Kidney (tissue), 14 donors: ENCODE measurements around the gene PRDM16. TPM values are rescaled to one million over a fixed set of nuclear protein-coding genes. Genes with fewer than 3 reads are reported as not detected.

Experiments used
- DNase-seq, 5 donors: peaks; one replicate each; pipeline ENCODE4 v3.0.0-alpha.2; 2013 to 2020
- FAIRE-seq: peaks from 2 replicates; lab custom pipeline; 2012; peaks lifted over from hg19 to GRCh38; lab: Jason Lieb, UNC
- H3K27ac ChIP-seq, 2 donors: one replicate each; pipeline ENCODE4 v1.7.0; 2013; ENCODE audit warnings: low read depth in 2 of 2, low read length in 2 of 2, inconsistent platforms in 1 of 2
- H3K27me3 ChIP-seq: one replicate; pipeline ENCODE4 v1.7.1; 2013; ENCODE audit warnings: low read length, inconsistent platforms; ENCODE audit not compliant: control insufficient read depth, insufficient read depth
- H3K36me3 ChIP-seq, 3 donors: one replicate each; pipeline versions ENCODE4 v1.7.0 to v1.7.1; 2013; ENCODE audit warnings: low read length in 3 of 3, control low read depth in 1 of 3, inconsistent platforms in 1 of 3; ENCODE audit not compliant: insufficient read depth in 3 of 3, control insufficient read depth in 2 of 3
- H3K4me1 ChIP-seq, 3 donors: one replicate each; pipeline versions ENCODE4 v1.7.0 to v1.7.1; 2013; ENCODE audit warnings: low read length in 3 of 3, inconsistent platforms in 1 of 3, low read depth in 1 of 3; ENCODE audit not compliant: control insufficient read depth in 2 of 3, insufficient read depth in 2 of 3
- H3K4me3 ChIP-seq, 3 donors: one replicate each; pipeline versions ENCODE4 v1.7.0 to v1.8.1; 2013; ENCODE audit warnings: low read length in 3 of 3, control low read depth in 1 of 3, inconsistent platforms in 1 of 3
- H3K9ac ChIP-seq, 3 donors: one replicate each; pipeline versions ENCODE4 v1.7.0 to v1.7.1; 2013; ENCODE audit warnings: low read length in 3 of 3, control low read depth in 1 of 3, inconsistent platforms in 1 of 3
- H3K9me3 ChIP-seq, 3 donors: one replicate each; pipeline versions ENCODE4 v1.7.0 to v1.7.1; 2013; ENCODE audit warnings: low read length in 3 of 3, control low read depth in 1 of 3, inconsistent platforms in 1 of 3; ENCODE audit not compliant: control insufficient read depth in 2 of 3, insufficient read depth in 1 of 3
- intact Hi-C: fragments of 100-400 bp; cut with DNase I; formaldehyde crosslinking; loops from one replicate; pipeline ENCODE4 v1.11.1; 2022
- polyA plus RNA-seq: library from polyadenylated mRNA; stranded (reverse); fragments of 350-450 nt; fragmentation: Illumina TruSeq; extraction: RNeasy Lipid Tissue Mini Kit (QIAGEN cat#74804); gene quantifications from one replicate; pipeline ENCODE4 v1.2.3, GENCODE V29; 2014; ENCODE audit warnings: low read depth, low replicate concordance; ENCODE audit not compliant: insufficient read depth
- total RNA-seq: library from RNA; stranded (reverse); fragmentation: NEBNext Ultra II Directional; extraction: Animal tissue kit (Norgen Biotek cat#: 25700); gene quantifications from one replicate; pipeline ENCODE4 v1.2.1, GENCODE V29; 2021
- TF ChIP-seq, protein P1 (sequence below): IDR thresholded peaks from 3 replicates; pipeline ENCODE4 v1.5.1; 2012; ENCODE audit warnings: mild to moderate bottlenecking, moderate library complexity, borderline replicate concordance; ENCODE audit not compliant: insufficient read depth; ENCODE audit errors: extremely low read depth
- donor health status: control.
- donor health status: control.
- donor health status: control.
- donor health status: control.
- donor health status: control.
- donor health status: DM: yes; HTN: yes; CAD: no.
- donor health status: Normal renal cell carcinoma (clear cell type).

Gene PRDM16
- total and polyA plus RNA-seq, 2 donors from 2014 or later = 3.0 to 21.9 TPM

DNA sequence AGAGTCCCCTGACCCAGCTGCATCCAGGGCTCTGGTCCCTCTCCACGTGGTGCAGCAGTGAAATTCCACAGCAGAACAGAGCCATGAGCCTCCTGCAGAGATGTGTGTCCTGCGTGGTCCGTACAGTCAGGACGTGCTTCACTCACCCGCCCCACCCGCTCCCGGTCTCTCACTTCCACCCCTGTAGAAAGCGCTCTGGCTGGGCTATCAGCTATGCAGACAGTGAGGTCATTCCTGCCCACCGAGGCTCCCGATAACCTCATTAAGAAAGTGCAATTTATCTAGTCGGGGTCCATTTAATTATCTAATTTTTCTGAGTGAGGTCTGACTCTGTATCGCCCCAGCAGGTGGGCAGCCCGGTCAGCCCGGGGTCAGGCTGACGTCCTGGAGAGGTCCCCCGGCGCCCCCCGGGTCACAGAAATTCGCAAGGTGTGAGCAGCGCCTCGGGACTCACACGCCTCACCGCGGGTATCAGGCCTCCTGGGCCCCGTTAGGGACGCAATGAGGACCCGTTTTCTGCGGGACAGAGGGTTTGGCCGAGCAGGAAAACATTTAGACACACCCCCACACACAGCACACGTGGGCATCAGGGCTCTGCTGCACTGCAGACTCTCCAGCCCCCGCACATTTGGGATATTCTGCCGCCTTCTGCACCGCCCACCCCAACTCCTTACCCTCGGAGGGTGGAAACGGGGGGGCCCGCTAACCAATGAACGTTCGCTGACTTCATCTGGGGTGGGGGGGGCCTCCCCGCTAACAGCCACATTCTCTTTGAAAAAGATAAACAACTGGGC is 76.7 kb downstream of the PRDM16 start:
- no peaks in the 10 kb centered on the region for H3K36me3 ChIP-seq
- H3K9me3 ChIP-seq = no peaks in the 10 kb centered on the region
- no peak overlapping the region for H3K27ac ChIP-seq
- H3K4me3 ChIP-seq = no peak overlapping the region
- H3K27me3 ChIP-seq = peaks cover 9% of the 10 kb centered on the region
- DNase-seq (no peak), FAIRE-seq (no peak)
- H3K9ac ChIP-seq = no peak overlapping the region
- H3K4me1 ChIP-seq = no peaks in the 10 kb centered on the region
- TF ChIP-seq, protein P1, sequence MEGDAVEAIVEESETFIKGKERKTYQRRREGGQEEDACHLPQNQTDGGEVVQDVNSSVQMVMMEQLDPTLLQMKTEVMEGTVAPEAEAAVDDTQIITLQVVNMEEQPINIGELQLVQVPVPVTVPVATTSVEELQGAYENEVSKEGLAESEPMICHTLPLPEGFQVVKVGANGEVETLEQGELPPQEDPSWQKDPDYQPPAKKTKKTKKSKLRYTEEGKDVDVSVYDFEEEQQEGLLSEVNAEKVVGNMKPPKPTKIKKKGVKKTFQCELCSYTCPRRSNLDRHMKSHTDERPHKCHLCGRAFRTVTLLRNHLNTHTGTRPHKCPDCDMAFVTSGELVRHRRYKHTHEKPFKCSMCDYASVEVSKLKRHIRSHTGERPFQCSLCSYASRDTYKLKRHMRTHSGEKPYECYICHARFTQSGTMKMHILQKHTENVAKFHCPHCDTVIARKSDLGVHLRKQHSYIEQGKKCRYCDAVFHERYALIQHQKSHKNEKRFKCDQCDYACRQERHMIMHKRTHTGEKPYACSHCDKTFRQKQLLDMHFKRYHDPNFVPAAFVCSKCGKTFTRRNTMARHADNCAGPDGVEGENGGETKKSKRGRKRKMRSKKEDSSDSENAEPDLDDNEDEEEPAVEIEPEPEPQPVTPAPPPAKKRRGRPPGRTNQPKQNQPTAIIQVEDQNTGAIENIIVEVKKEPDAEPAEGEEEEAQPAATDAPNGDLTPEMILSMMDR = no peak
- intact Hi-C loops = no loop called here

DNA sequence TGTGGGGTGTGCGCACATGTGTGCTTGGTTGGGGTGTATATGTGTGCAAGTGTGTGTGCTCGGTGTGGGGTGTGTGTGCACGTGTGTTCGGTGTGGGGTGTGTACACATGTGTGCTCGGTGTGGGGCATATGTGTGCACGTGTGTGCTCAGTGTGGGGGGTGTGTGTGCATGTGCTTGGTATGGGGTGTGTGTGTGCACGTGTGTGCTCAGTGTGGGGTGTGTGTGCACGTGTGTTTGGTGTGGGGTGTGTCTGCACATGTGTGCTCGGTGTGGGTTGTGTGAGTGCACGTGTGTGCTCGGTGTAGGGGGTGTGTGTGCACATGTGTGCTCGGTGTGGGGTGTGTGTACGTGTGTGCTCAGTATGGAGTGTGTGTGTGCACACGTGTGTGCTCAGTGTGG is 77.5 kb downstream of the PRDM16 start:
- FAIRE-seq (no peak), DNase-seq (no peak)
- Histone ChIP-seq H3K27ac (no peak overlapping the region), H3K4me1 (no peaks in the 10 kb centered on the region), H3K36me3 (no peaks in the 10 kb centered on the region), H3K9ac (no peak overlapping the region), H3K27me3 (peaks cover 5% of the 10 kb centered on the region), H3K4me3 (no peak overlapping the region), H3K9me3 (no peaks in the 10 kb centered on the region)
- TF ChIP-seq, protein P1 = no peak
- intact Hi-C loops = no loop called here

DNA sequence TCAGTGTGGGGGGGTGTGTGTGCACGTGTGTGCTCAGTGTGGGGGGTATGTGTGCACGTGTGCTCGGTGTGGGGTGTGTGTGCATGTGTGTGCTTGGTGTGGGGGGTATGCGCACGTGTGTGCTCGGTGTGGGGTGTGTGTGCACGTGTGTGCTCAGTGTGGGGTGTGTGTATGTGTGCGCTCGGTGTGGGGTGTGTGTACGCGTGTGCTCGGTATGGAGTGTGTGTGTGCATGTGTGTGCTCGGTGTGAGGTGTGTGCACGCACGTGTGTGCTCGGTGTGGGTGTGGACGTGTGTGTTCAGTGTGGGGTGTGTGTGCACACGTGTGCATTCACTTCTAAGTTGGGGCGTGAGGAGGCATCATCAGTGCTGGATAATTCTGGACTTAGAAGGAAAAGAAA is 77.9 kb downstream of the PRDM16 start:
- Histone ChIP-seq H3K9ac (no peak overlapping the region), H3K4me1 (no peaks in the 10 kb centered on the region), H3K27ac (no peak overlapping the region), H3K9me3 (no peaks in the 10 kb centered on the region), H3K4me3 (no peak overlapping the region), H3K27me3 (peaks cover under 1% of the 10 kb centered on the region), H3K36me3 (no peaks in the 10 kb centered on the region)
- FAIRE-seq = no peak
- intact Hi-C loops = no loop called here
- TF ChIP-seq, protein P1 = no peak
- no peak for DNase-seq
